ENCODE results near the gene TPPP. TPM values are rescaled to one million over a fixed set of nuclear protein-coding genes. Genes with fewer than 3 reads are reported as not detected.

TPPP gene
- total and polyA plus RNA-seq, 12 donors, result 0.39 to 9.1 (median 2.0) TPM

- no peaks in the 10 kb centered on the region for H3K4me1 ChIP-seq (replicated peaks in 1 of 2)
- H3K27me3 ChIP-seq, result no peaks in the 10 kb centered on the region
- H3K9me3 ChIP-seq (replicated peaks in 1 of 3), result no peaks in the 10 kb centered on the region
- intact Hi-C loops (cut with DNase I), result no loop called here
- DNase-seq, result no peak
- TF ChIP-seq POLR2A (IDR thresholded peaks at IDR 0.05), result no peak
- TF ChIP-seq CTCF (IDR thresholded peaks at IDR 0.05), result no peak
- H3K27ac ChIP-seq, result no peak overlapping the region
- no peaks in the 10 kb centered on the region for H3K36me3 ChIP-seq (replicated peaks in 1 of 2)
- no peak overlapping the region for H3K4me3 ChIP-seq
- WGBS, 4 donors, result 90 to 98% (median 93%) methylated on average over 13 of the region's 13 CpGs
Measured at GRCh38 chr5:645421-645820, 47.7 kb downstream of the TPPP start.

GRCh38 chr5:644971-645370 lies 48.2 kb downstream of the TPPP start:
- TF ChIP-seq POLR2A (IDR thresholded peaks at IDR 0.05) (no peak), CTCF (IDR thresholded peaks at IDR 0.05) (no peak)
- no peaks in the 10 kb centered on the region for H3K4me1 ChIP-seq (replicated peaks in 1 of 2)
- H3K27ac ChIP-seq, result no peak overlapping the region
- DNase-seq, result no peak
- intact Hi-C loops (cut with DNase I), result no loop called here
- WGBS, 4 donors, result 94 to 96% (median 95%) methylated on average over 15 of the region's 15 CpGs
- H3K36me3 ChIP-seq (replicated peaks in 1 of 2), result no peaks in the 10 kb centered on the region
- no peaks in the 10 kb centered on the region for H3K9me3 ChIP-seq (replicated peaks in 1 of 3)
- H3K4me3 ChIP-seq, result no peak overlapping the region
- H3K27me3 ChIP-seq, result no peaks in the 10 kb centered on the region

- no peaks in the 10 kb centered on the region for H3K27me3 ChIP-seq
Measured at GRCh38 chr5:644509-644908, 48.6 kb downstream of the TPPP start.

GRCh38 chr5:643811-644271 lies 49.3 kb downstream of the TPPP start:
- TF ChIP-seq POLR2A (IDR thresholded peaks at IDR 0.05), result no peak
- no peak for TF ChIP-seq CTCF (IDR thresholded peaks at IDR 0.05)
- Histone ChIP-seq H3K27me3 (no peaks in the 10 kb centered on the region), H3K9me3 (replicated peaks in 1 of 3) (no peaks in the 10 kb centered on the region), H3K27ac (no peak overlapping the region), H3K36me3 (replicated peaks in 1 of 2) (no peaks in the 10 kb centered on the region), H3K4me3 (no peak overlapping the region), H3K4me1 (replicated peaks in 1 of 2) (no peaks in the 10 kb centered on the region)
- DNase-seq, result no peak
- intact Hi-C loops (cut with DNase I), result no loop called here
- 84 to 93% (median 86%) methylated on average over 5 to 11 of the region's 11 CpGs for WGBS, 4 donors

More at GRCh38 chr5:644509-644908, 48.6 kb downstream of the TPPP start:
- Histone ChIP-seq H3K4me1 (replicated peaks in 1 of 2) (no peaks in the 10 kb centered on the region), H3K4me3 (no peak overlapping the region), H3K36me3 (replicated peaks in 1 of 2) (no peaks in the 10 kb centered on the region), H3K9me3 (replicated peaks in 1 of 3) (no peaks in the 10 kb centered on the region), H3K27ac (no peak overlapping the region)
- intact Hi-C loops (cut with DNase I), result no loop called here
- TF ChIP-seq CTCF (IDR thresholded peaks at IDR 0.05) (no peak), POLR2A (IDR thresholded peaks at IDR 0.05) (no peak)
- 87 to 96% (median 90%) methylated on average over 5 to 13 of the region's 13 CpGs for WGBS, 4 donors
- DNase-seq, result no peak
